ENCODE data around the gene INPP4B. TPM values are rescaled to one million over a fixed set of nuclear protein-coding genes. Genes with fewer than 3 reads are reported as not detected.

The INPP4B gene
- total RNA-seq, 1 donor from 2014 or later: 8.2 TPM

DNA sequence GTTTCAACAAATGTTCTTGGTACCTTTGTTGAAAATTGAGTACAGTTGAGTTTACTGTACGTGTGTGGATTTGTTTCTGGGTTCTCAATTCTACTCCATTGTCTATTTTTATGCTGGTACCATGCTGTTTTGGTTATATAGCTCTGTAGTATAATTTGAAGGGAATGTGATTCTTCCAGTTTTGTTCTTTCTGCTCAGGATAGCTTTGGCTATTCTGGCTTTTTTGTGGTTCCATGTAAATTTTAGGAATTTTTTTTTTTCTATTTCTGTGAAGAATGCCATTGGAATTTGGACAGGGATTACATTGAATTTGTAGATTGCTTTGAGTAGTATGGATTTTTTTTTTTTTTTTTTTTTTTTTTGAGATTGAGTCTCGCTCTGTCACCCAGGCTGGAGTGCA lies 836.4 kb downstream of the INPP4B start:
- no peak for DNase-seq (ENCODE audit: low spot score in 2 of 2)
- FAIRE-seq: no peak

GRCh38 chr4:142005519-142005918 lies 840.6 kb downstream of the INPP4B start:
- no peak for FAIRE-seq
- DNase-seq (ENCODE audit: low spot score in 2 of 2): no peak

GRCh38 chr4:141999446-142000143 lies 846.5 kb downstream of the INPP4B start:
- no peak for FAIRE-seq

GRCh38 chr4:141995056-141995455 lies 851.0 kb downstream of the INPP4B start:
- FAIRE-seq (no peak), DNase-seq (ENCODE audit: low spot score in 2 of 2) (no peak)

More at GRCh38 chr4:141999446-142000143, 846.5 kb downstream of the INPP4B start:
- DNase-seq (ENCODE audit: low spot score in 2 of 2): no peak

DNA sequence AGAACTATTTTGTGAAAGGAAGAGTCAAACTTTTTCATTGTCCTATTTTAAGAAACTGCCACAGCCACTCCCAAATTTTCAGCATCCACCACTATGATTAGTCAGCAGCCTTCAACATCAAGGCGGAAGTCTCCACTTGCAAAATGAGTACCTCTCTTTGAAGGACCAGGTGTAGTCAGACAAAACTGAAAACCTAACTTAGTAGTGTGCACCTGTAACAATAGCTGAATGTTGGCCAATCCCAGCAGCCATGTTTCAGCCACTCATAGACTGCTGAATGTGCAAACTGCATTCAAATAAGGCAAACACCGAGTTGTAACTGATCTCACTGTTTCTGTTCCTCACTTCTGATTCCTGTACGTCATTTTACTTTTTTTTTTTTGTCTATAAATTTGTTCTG lies 868.7 kb downstream of the INPP4B start:
- DNase-seq (ENCODE audit: low spot score in 2 of 2) (no peak), FAIRE-seq (no peak)
